Heart left ventricle (tissue), 13 donors: Measurements from ENCODE around the gene CAST.

ENCODE experiments used
- CTCF ChIP-seq, 12 donors: fragments of 200-600 bp; sonication (generic) in 4 of 12; IDR thresholded peaks; one replicate each; pipeline versions ENCODE4 v1.5.0 to v1.8.0; 2018 to 2022; ENCODE audit warnings: antibody characterized with exemption in 12 of 12, mild to moderate bottlenecking in 5 of 12
- POLR2A ChIP-seq, 2 donors: fragments of 450-650 bp; IDR thresholded peaks; one replicate each; pipeline ENCODE4 v1.6.1; 2017; ENCODE audit warnings: antibody characterized with exemption in 2 of 2, mild to moderate bottlenecking in 2 of 2, moderate library complexity in 2 of 2
- donor health status: ischemic (EF 13 %, LVEDD 7.1; RV severe dilation, severe dysfunction).
- donor health status: DM: no; HTN: yes; CAD: no.
- donor health status: DM: no; HTN: no; CAD: no.
- donor health status: ischemic (EF 25% LVEDD 6.9; RV normal size, moderate dysfunction).
- donor health status: ischemic (EF 25% LVEDD 5.7; RV mildly dilated, moderate dysfunction).
- donor health status: ischemic (EF 35%, LVEDD 5.7; RV mildly dilated, moderate dysfunction).
- donor health status: nonischemic (EF 11% LVEDD 7.7; RV severe dilation, severe dysfunction).
- donor health status: DM: yes; HTN: yes; CAD: no.
- donor health status: PGD.
- donor health status: ischemic (EF 29% LVEDD 5.4; RV normal size, mild dysfunction).
- donor health status: nonischemic (EF 23%, LVEDD 6.1; RV moderate dilation, normal function).

GRCh38 chr5:96755851-96756250 is 93.7 kb downstream of the CAST start:
- TF ChIP-seq CTCF (IDR thresholded peaks at IDR 0.05): no peak
- no peak for TF ChIP-seq POLR2A (IDR thresholded peaks at IDR 0.05)
